Fibroblast of lung (primary cell): ENCODE measurements around the gene LTB.

Experiments used
- CTCF ChIP-seq, 2 donors: IDR thresholded peaks in 1 of 2; conservative IDR thresholded peaks in 1 of 2; 1 replicate in 1 of 2; 2 replicates in 1 of 2; pipeline ENCODE4 v1.5.1; 2011 to 2012; ENCODE audit warnings: low read length in 2 of 2, control low read depth in 1 of 2, inconsistent platforms in 1 of 2, low read depth in 1 of 2, mild to moderate bottlenecking in 1 of 2
- EZH2 ChIP-seq: IDR thresholded peaks from 2 replicates; pipeline ENCODE4 v1.5.1; 2012; ENCODE audit warnings: low read length, control low read depth, mild to moderate bottlenecking; ENCODE audit errors: missing control alignments

- no peak for TF ChIP-seq EZH2
- no peak for TF ChIP-seq CTCF (conservative IDR thresholded peaks at IDR 0.05 in 1 of 2, IDR thresholded peaks at IDR 0.05 in 1 of 2; ENCODE audit: low read depth in 1 of 2, low read length in 2 of 2)
Observed at GRCh38 chr6:31609519-31610406, 27.5 kb upstream of the LTB start.
